HG03103 (cell line): ENCODE measurements around the gene NCBP1.
"Not testable (repeated sequence)": the region's sequence is repeated elsewhere in the genome, so short reads cannot be mapped to it uniquely, and the experiment has no call there.

ENCODE experiments used
- ATAC-seq: cut with Tn5 transposase; IDR thresholded peaks from one replicate; pipeline ENCODE4 v1.9.1; 2021; ENCODE audit warnings: low read depth; ENCODE audit not compliant: unreplicated experiment

NCBP1 gene, protein sequence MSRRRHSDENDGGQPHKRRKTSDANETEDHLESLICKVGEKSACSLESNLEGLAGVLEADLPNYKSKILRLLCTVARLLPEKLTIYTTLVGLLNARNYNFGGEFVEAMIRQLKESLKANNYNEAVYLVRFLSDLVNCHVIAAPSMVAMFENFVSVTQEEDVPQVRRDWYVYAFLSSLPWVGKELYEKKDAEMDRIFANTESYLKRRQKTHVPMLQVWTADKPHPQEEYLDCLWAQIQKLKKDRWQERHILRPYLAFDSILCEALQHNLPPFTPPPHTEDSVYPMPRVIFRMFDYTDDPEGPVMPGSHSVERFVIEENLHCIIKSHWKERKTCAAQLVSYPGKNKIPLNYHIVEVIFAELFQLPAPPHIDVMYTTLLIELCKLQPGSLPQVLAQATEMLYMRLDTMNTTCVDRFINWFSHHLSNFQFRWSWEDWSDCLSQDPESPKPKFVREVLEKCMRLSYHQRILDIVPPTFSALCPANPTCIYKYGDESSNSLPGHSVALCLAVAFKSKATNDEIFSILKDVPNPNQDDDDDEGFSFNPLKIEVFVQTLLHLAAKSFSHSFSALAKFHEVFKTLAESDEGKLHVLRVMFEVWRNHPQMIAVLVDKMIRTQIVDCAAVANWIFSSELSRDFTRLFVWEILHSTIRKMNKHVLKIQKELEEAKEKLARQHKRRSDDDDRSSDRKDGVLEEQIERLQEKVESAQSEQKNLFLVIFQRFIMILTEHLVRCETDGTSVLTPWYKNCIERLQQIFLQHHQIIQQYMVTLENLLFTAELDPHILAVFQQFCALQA

DNA sequence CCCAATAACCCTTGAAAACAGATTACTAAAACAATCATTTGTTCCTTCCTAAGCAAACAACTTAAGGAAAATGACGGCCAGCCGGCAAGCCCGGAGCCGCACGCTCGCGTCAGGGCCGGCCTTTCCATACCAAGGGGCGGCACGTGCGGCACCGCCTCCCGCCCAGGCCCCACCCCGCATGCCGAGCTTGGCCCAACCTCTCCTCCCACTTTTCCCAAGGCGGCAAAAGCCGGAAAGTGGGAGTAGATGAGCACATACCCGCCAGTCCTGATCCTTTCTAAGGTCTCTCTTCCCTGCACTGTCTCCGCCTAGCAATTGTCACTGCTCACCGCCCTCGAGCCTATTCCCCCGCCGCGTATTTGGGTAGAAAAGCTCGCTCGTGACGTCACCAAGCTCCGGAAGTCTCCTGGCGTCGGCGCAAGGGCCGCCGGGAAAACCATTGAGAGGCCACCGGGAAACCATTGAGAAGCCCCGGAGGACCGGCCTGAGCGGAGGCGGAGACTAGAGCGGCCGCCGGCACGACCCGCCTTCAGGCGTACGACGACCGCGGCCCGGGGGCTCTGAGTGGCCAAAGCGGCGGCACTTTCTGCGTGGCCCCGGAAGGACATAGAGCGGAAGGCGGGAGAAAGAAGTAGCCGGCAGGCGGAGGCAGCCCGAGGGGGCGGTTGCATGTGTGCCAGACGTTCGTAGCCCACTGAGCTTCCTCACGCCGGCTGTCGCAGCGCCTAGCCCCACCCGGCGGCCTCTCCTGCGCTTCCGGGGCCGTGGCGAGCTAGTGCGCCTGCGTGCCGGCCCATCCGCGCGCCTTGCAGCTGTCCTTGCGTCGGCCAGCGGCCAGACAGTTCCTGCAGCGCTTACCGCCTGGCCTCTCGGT lies at the start of gene NCBP1, which contains the start of gene TSTD2:
TSS of gene NCBP1 (plus strand) at position 837 of the 874 bp plus-strand sequence. CDS start 61 bp downstream, outside the sequence.
TSS of gene TSTD2 (minus strand) at position 384 of the 874 bp plus-strand sequence. CDS start 5,806 bp downstream, outside the sequence.
- ATAC-seq, result peak; percentile 77

DNA sequence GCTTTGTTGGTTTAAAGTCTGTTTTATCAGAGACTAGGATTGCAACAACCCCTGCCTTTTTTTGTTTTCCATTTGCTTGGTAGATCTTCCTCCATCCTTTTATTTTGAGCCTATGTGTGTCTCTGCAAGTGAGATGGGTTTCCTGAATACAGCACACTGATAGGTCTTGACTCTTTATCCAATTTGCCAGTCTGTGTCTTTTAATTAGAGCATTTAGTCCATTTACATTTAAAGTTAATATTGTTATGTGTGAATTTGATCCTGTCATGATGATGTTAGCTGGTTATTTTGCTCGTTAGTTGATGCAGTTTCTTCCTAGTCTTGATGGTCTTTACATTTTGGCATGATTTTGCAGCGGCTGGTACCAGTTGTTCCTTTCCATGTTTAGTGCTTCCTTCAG lies 48.8 kb upstream of the NCBP1 start:
- ATAC-seq, result not testable (repeated sequence)

DNA sequence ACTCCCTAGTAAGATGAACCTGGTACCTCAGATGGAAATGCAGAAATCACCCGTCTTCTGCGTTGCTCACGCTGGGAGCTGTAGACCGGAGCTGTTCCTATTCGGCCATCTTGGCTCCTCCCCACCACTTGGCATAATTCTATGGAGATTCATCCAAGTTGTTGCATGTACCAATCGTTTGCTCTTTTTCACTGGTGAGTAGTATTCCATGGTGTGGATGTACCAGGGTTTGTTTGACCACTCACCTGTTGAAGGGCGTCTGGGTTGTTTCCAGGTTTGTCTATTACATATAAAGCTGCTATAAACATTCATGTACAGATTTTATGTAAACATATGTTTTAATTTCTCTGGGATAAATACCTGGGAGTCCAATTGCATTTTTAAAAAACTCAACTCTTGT lies 46.7 kb upstream of the NCBP1 start:
- not testable (repeated sequence) for ATAC-seq

GRCh38 chr9:97591535-97591934 lies 42.1 kb upstream of the NCBP1 start:
- no peak for ATAC-seq

GRCh38 chr9:97592126-97592525 lies 41.5 kb upstream of the NCBP1 start:
- ATAC-seq, result no peak

- no peak for ATAC-seq
Observed at GRCh38 chr9:97593960-97594359, 39.7 kb upstream of the NCBP1 start.

DNA sequence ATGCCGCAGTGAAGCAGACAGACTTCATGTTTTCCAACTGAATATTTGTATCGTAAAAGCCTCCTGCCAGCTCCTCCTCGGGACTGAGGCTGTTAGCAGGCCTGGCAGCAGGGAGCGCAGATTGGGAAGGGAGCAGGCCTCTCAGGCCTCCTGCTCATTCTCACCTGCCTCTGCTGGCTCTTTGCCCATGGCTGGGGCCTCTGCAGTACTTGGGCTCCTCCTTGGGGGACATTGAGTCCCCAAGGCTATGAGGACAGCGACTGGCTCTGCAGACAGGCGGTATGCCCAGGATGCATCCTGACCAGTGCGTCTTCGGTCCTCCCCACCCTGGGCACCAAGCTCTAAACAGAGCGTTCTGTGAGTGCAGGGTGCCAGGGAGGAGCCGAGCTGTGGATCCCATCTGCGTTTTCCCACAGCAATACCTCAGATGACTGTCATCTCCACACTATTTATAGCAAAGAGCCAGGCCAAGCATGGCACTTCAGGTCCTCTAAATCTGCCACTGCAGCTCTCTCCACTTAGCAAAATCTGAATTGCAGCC lies 39.2 kb upstream of the NCBP1 start:
- ATAC-seq, result no peak

DNA sequence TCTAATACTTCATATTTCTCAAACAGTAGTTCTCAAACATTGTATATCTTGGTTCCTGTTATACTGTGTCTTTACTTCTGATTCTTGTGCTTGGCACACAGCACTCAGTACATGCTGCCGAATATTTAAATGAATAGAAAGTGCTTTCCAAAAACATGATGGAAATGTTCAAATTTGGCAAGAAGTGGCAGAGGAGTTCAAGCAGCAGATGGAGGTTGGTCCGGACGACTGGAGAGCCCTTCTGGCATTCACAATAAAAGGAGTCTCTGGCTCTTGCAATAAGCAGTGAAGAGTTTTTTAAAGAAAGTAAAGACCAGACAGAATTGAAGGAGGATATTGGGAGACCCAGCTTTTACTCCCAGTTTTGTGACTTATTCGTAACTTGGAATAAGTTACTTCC lies 36.7 kb upstream of the NCBP1 start:
- ATAC-seq, result no peak

DNA sequence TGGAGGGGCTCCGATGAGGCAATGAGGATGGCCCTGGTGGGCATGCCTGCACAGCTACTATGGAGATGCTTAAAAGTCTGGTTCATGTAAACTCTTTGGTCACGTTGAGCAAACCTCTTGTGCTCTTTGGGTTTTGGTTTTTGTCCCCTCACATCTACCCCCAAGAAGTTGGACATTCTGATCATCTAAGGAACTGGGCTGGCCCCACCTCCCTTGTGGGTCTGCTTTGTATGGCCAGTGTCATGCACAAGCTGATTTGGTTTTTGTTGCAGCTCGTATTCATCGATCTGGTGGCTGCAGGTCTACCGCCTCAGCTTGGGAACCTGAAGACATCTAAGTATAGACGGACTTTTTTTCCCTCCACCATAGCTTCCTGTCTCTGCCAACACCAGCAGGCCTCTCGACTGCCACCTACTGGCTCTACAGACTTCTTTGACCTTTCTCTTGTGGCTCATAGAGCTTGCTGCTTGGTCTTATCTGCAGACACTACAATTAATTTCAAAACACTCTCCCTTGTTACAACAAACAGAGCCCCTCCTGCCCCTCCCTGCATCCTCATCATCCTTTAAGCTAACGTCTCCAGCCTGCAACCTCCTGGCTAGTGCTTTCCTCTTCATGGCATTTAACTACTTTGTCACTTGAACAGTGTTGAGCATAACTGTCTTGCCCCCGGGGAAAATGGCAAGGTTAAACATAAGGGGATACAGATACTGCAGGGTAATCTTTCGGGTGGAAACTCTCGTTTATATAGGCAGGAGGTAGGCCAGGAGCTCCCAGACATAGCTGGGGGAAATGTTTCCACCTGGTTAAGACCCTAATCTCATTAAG lies 34.9 kb upstream of the NCBP1 start:
- peak; percentile 75 for ATAC-seq

- ATAC-seq, result no peak
Observed at GRCh38 chr9:97599314-97599846, 34.2 kb upstream of the NCBP1 start.

GRCh38 chr9:97600531-97601227 lies 32.9 kb upstream of the NCBP1 start:
- no peak for ATAC-seq

- ATAC-seq, result no peak
Observed at GRCh38 chr9:97601228-97601898, 32.3 kb upstream of the NCBP1 start.

GRCh38 chr9:97602430-97602829 lies 31.2 kb upstream of the NCBP1 start:
- no peak for ATAC-seq

- no peak for ATAC-seq
Observed at GRCh38 chr9:97604901-97605645, 28.5 kb upstream of the NCBP1 start.

DNA sequence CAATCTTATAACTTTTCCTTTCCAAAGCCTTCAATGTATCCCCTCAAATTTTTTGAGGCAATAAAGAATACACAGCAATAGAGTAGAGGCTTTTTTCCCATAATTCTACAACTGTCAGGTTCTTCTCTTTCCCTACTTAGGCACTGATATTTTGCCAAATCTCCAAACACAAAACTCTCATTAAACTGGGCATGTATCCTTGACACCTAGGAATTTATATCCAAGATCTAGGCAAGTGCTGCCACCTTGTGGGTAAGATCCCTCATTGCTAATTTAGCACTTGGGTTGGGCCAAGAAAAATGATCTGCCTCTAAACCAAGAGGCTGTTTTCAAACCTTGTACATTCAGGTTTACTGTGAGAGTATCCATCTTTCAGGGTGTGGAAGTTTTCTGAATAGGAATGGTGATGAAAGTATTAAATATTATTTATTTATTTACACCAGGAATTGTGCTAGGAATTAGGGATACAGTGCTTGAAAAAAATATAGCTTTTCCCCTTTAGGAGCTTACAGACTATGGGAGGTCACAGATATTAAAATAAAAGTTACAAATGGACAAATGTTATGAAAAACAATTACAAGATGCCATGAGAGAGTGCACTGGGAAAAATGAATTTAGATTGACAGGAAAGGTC lies 18.1 kb upstream of the NCBP1 start:
- no peak for ATAC-seq

DNA sequence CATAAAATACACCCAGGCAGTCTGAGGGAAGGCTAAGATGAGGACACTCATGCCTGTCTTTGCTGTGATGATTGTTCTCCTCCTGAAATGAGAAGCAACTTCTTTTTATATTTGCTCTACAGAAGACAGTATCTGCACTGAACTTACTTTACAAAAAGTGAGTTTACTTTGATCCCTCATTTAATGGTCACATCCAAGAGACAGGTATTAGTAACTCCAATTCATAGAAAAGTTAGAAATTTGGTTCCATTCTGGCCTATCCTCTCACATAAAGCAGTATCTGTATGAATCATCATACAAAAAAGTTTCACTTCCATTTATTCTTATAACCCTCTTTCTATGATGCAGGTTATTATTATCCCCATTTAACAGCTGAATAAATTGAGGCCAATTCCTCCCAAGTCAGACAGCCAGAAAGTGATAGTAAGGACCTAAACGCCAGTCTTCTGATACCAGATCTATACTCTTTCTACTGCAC lies 15.6 kb upstream of the NCBP1 start:
- peak; percentile 66 for ATAC-seq

DNA sequence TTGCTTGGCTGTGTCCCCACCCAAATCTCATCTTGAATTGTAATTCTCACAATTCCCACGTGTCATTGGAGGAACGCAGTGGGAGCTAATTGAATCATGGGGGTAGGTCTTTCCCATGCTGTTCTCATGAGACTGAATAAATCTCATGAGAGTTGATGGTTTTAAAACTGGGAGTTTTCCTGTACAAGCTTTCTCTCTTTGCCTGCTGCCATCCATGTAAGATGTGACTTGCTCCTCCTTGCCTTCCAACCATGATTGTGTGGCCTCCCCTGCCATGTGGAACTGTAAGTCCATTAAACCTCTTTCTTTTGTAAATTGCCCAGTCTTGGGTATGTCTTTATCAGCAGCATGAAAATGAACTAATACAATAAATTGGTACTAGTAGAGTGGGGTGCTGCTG lies 13.6 kb upstream of the NCBP1 start:
- not testable (repeated sequence) for ATAC-seq
